Rectal smooth muscle tissue (tissue), 1 donor: Measurements from ENCODE around the gene MDM4.
"Not testable (repeated sequence)": the region's sequence is repeated elsewhere in the genome, so short reads cannot be mapped to it uniquely, and the experiment has no call there.

Experiments
- H3K27ac ChIP-seq: one replicate; pipeline ENCODE4 v1.7.0; 2013; ENCODE audit warnings: low read depth, low read length, inconsistent platforms
- H3K27me3 ChIP-seq: one replicate; pipeline ENCODE4 v1.7.0; 2013; ENCODE audit warnings: low read length; ENCODE audit not compliant: control insufficient read depth, insufficient read depth
- H3K36me3 ChIP-seq: one replicate; pipeline ENCODE4 v1.7.0; 2013; ENCODE audit warnings: low read length; ENCODE audit not compliant: control insufficient read depth, insufficient read depth
- H3K4me1 ChIP-seq: one replicate; pipeline ENCODE4 v1.7.0; 2013; ENCODE audit warnings: low read length; ENCODE audit not compliant: control insufficient read depth, insufficient read depth
- H3K4me3 ChIP-seq: one replicate; pipeline ENCODE4 v1.7.0; 2013; ENCODE audit warnings: low read length
- H3K9ac ChIP-seq: one replicate; pipeline ENCODE4 v1.7.0; 2013; ENCODE audit warnings: low read length

Gene MDM4

GRCh38 chr1:204529371-204529895 lies 13.2 kb downstream of the MDM4 start:
- Histone ChIP-seq H3K4me3 (no peak overlapping the region), H3K27me3 (no peaks in the 10 kb centered on the region), H3K27ac (no peak overlapping the region), H3K9ac (no peak overlapping the region), H3K4me1 (no peaks in the 10 kb centered on the region), H3K36me3 (peaks cover 46% of the 10 kb centered on the region)

GRCh38 chr1:204530932-204531331 lies 14.7 kb downstream of the MDM4 start:
- H3K4me1 ChIP-seq, result no peaks in the 10 kb centered on the region
- peaks cover 45% of the 10 kb centered on the region for H3K36me3 ChIP-seq
- no peak overlapping the region for H3K4me3 ChIP-seq

GRCh38 chr1:204532832-204533231 lies 16.6 kb downstream of the MDM4 start:
- H3K9ac ChIP-seq, result no peak overlapping the region
- H3K27me3 ChIP-seq, result no peaks in the 10 kb centered on the region
- peaks cover 41% of the 10 kb centered on the region for H3K36me3 ChIP-seq
- H3K27ac ChIP-seq, result no peak overlapping the region
- no peaks in the 10 kb centered on the region for H3K4me1 ChIP-seq
- H3K4me3 ChIP-seq, result no peak overlapping the region

More at GRCh38 chr1:204530932-204531331, 14.7 kb downstream of the MDM4 start:
- no peaks in the 10 kb centered on the region for H3K27me3 ChIP-seq
- H3K9ac ChIP-seq, result no peak overlapping the region
- H3K27ac ChIP-seq, result no peak overlapping the region

GRCh38 chr1:204541626-204542025 lies 25.4 kb downstream of the MDM4 start:
- H3K9ac ChIP-seq, result no peak overlapping the region
- H3K4me1 ChIP-seq, result no peaks in the 10 kb centered on the region
- H3K4me3 ChIP-seq, result no peak overlapping the region
- H3K36me3 ChIP-seq, result peaks cover 38% of the 10 kb centered on the region
- no peak overlapping the region for H3K27ac ChIP-seq
- no peaks in the 10 kb centered on the region for H3K27me3 ChIP-seq

- peaks cover 27% of the 10 kb centered on the region for H3K36me3 ChIP-seq
- no peak overlapping the region for H3K27ac ChIP-seq
- no peak overlapping the region for H3K4me3 ChIP-seq
Measured at GRCh38 chr1:204544321-204544720, 28.1 kb downstream of the MDM4 start.

GRCh38 chr1:204545202-204545601 lies 29.0 kb downstream of the MDM4 start:
- H3K27ac ChIP-seq, result no peak overlapping the region
- H3K36me3 ChIP-seq, result peaks cover 25% of the 10 kb centered on the region

More at GRCh38 chr1:204544321-204544720, 28.1 kb downstream of the MDM4 start:
- H3K4me1 ChIP-seq, result no peaks in the 10 kb centered on the region
- H3K27me3 ChIP-seq, result no peaks in the 10 kb centered on the region
- no peak overlapping the region for H3K9ac ChIP-seq

GRCh38 chr1:204545881-204546280 lies 29.7 kb downstream of the MDM4 start:
- H3K36me3 ChIP-seq, result peaks cover 28% of the 10 kb centered on the region
- H3K9ac ChIP-seq, result no peak overlapping the region
- H3K27ac ChIP-seq, result no peak overlapping the region
- H3K4me1 ChIP-seq, result no peaks in the 10 kb centered on the region
- H3K4me3 ChIP-seq, result no peak overlapping the region
- H3K27me3 ChIP-seq, result no peaks in the 10 kb centered on the region

More at GRCh38 chr1:204545202-204545601, 29.0 kb downstream of the MDM4 start:
- no peaks in the 10 kb centered on the region for H3K27me3 ChIP-seq
- no peaks in the 10 kb centered on the region for H3K4me1 ChIP-seq
- H3K4me3 ChIP-seq, result no peak overlapping the region
- H3K9ac ChIP-seq, result no peak overlapping the region

- Histone ChIP-seq H3K4me3 (no peak overlapping the region), H3K36me3 (peaks cover 24% of the 10 kb centered on the region), H3K27me3 (no peaks in the 10 kb centered on the region), H3K27ac (no peak overlapping the region), H3K9ac (no peak overlapping the region), H3K4me1 (no peaks in the 10 kb centered on the region)
Measured at GRCh38 chr1:204548265-204548664, 32.1 kb downstream of the MDM4 start.

- H3K36me3 ChIP-seq, result peaks cover 20% of the 10 kb centered on the region
Measured at GRCh38 chr1:204549313-204549712, 33.1 kb downstream of the MDM4 start.

GRCh38 chr1:204550926-204551325 lies 34.7 kb downstream of the MDM4 start:
- Histone ChIP-seq H3K4me1 (no peaks in the 10 kb centered on the region), H3K27me3 (no peaks in the 10 kb centered on the region), H3K9ac (no peak overlapping the region), H3K4me3 (no peak overlapping the region), H3K27ac (no peak overlapping the region), H3K36me3 (peaks cover 12% of the 10 kb centered on the region)

More at GRCh38 chr1:204549313-204549712, 33.1 kb downstream of the MDM4 start:
- H3K4me1 ChIP-seq, result no peaks in the 10 kb centered on the region
- no peak overlapping the region for H3K4me3 ChIP-seq
- H3K27me3 ChIP-seq, result no peaks in the 10 kb centered on the region
- no peak overlapping the region for H3K9ac ChIP-seq
- H3K27ac ChIP-seq, result no peak overlapping the region

- Histone ChIP-seq H3K36me3 (peaks cover 6% of the 10 kb centered on the region), H3K27ac (no peak overlapping the region), H3K4me3 (no peak overlapping the region), H3K4me1 (no peaks in the 10 kb centered on the region), H3K27me3 (no peaks in the 10 kb centered on the region), H3K9ac (no peak overlapping the region)
Measured at GRCh38 chr1:204556458-204557052, 40.3 kb downstream of the MDM4 start.

- Histone ChIP-seq H3K27ac (no peak overlapping the region), H3K36me3 (peaks cover 4% of the 10 kb centered on the region), H3K4me1 (no peaks in the 10 kb centered on the region), H3K4me3 (no peak overlapping the region), H3K27me3 (no peaks in the 10 kb centered on the region), H3K9ac (no peak overlapping the region)
Measured at GRCh38 chr1:204558467-204558866, 42.3 kb downstream of the MDM4 start.

- H3K27ac ChIP-seq, H3K36me3 ChIP-seq: not testable (repeated sequence)
Measured at GRCh38 chr1:204560002-204560401, 43.8 kb downstream of the MDM4 start.

More at GRCh38 chr1:204560002-204560401, 43.8 kb downstream of the MDM4 start:
- H3K27me3 ChIP-seq, H3K4me3 ChIP-seq, H3K4me1 ChIP-seq, H3K9ac ChIP-seq: not testable (repeated sequence)
